ENCODE measurements around the gene SUCLG2.
A peak's percentile ranks its signal among the peaks of the same experiment; 100 is the strongest.

Gene SUCLG2

DNA sequence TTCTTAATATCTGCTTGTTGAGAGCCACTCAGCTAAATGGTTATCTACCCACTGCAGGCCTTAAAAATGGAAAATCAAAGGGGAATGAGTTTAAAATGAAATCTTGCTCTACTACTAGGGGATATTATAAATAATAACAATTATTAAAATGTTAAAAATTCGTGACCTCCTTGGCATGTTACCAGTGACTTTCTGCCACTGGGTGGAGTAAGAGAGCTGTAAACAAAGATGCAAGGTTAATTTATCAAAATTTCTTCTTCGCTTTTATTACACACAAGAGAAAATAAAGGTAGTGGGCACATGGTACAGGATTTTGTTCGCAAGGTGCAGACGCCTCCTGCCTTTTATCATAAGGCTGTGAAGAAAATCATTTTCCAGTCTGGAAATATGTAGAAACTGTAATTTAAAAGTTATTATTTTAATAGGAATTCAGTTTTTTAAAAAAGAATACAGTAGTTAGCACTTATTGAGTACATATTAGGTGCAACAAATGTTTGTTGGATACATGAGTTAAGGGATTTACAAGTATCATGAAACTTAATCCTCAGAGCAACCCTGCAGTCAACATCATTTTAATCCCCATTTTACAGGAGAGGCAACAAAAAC, 272.6 kb downstream of the SUCLG2 start:
- in situ Hi-C loops (cut with HindIII; ENCODE audit: low sequenced_read_pairs): no loop called here
- DNase-seq (ENCODE audit: low read depth): peak; percentile 16
- H3K4me3 ChIP-seq (ENCODE audit: low read depth, low read length): no peak overlapping the region
- peak; percentile 58 for TF ChIP-seq CTCF (IDR thresholded peaks at IDR 0.05; ENCODE audit: low read depth, low read length, missing control alignments)

DNA sequence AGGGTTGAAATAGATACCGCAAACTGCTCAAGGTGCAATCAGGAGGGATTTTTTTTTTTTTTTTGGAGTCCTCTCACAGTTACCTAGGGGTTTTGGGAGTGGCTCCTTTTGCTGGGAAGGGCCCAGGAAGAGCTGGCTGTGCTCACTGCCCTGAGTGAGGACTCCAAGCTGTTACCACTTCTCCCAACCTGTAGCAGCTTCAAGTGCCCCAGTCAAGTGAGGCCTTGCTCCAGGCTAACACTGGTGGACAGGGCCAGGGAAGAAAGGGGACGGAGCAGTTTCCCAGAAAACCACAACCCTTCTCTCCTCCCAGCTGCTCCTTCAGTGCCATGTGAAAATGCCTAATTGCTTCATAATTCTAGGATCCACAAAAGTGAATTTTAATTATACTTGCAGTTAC, 274.3 kb downstream of the SUCLG2 start:
- TF ChIP-seq CTCF (IDR thresholded peaks at IDR 0.05; ENCODE audit: low read depth, low read length, missing control alignments): no peak
- in situ Hi-C loops (cut with HindIII; ENCODE audit: low sequenced_read_pairs): no loop called here
- no peak overlapping the region for H3K4me3 ChIP-seq (ENCODE audit: low read depth, low read length)
- no peak for DNase-seq (ENCODE audit: low read depth)

DNA sequence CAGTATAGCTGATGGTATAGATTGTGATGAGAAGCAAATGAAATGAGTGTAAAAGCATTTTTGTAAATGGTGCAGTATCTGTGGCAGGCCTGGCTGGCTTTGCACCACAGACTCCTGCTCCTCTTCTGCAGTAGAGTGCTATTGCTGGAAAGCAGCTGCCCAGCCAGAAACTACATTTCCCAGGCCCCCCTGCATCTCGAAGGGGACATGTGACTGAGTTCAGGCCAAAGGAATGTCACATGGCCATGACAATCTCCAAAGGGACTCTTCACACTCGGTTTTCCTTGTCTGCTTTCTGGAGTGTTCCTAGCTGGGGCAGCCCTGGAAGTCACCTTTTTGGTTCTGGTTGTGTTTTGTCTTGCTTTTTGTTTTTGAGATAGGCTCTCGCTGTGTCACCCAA, 277.1 kb downstream of the SUCLG2 start:
- in situ Hi-C loops (cut with HindIII; ENCODE audit: low sequenced_read_pairs): no loop called here
- no peak for DNase-seq (ENCODE audit: low read depth)
- no peak overlapping the region for H3K4me3 ChIP-seq (ENCODE audit: low read depth, low read length)
- no peak for TF ChIP-seq CTCF (IDR thresholded peaks at IDR 0.05; ENCODE audit: low read depth, low read length, missing control alignments)

- in situ Hi-C loops (cut with HindIII; ENCODE audit: low sequenced_read_pairs): no loop called here
- no peak for DNase-seq (ENCODE audit: low read depth)
- H3K4me3 ChIP-seq (ENCODE audit: low read depth, low read length): no peak overlapping the region
- no peak for TF ChIP-seq CTCF (IDR thresholded peaks at IDR 0.05; ENCODE audit: low read depth, low read length, missing control alignments)
Observed at GRCh38 chr3:67376416-67376815, 278.0 kb downstream of the SUCLG2 start.

GRCh38 chr3:67375976-67376375, 278.4 kb downstream of the SUCLG2 start:
- no peak overlapping the region for H3K4me3 ChIP-seq (ENCODE audit: low read depth, low read length)
- in situ Hi-C loops (cut with HindIII; ENCODE audit: low sequenced_read_pairs): no loop called here
- TF ChIP-seq CTCF (IDR thresholded peaks at IDR 0.05; ENCODE audit: low read depth, low read length, missing control alignments): no peak
- no peak for DNase-seq (ENCODE audit: low read depth)

DNA sequence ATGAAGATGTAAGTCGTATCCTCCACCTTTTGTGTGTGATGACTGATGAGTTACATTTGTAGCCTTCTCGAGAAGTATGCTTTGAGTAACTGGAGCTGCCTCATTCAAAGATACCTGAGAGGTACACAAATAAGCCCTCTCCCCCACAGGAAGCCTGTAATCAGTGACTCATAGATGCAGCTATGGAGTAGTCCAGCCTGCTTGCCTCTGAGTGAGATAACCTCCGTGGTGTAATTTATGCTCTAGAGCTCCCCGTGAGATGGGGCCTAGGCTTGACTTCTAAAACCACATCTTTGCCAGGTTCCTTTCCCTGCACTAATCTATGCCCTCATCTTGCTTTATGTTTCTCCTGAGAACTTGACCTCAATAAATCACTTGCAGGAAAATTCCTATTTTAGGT, 291.7 kb downstream of the SUCLG2 start:
- in situ Hi-C loops (cut with HindIII; ENCODE audit: low sequenced_read_pairs): no loop called here

More for the DNA sequence above, 291.7 kb downstream of the SUCLG2 start:
- no peak for TF ChIP-seq CTCF (IDR thresholded peaks at IDR 0.05; ENCODE audit: low read depth, low read length, missing control alignments)
- H3K4me3 ChIP-seq (ENCODE audit: low read depth, low read length): no peak overlapping the region
- no peak for DNase-seq (ENCODE audit: low read depth)
